ENCODE data around the gene LRRC8C. TPM values are rescaled to one million over a fixed set of nuclear protein-coding genes. Genes with fewer than 3 reads are reported as not detected.

Gene LRRC8C
- total and polyA plus RNA-seq, 10 of the 15 experiments (the other 5 are each of a cell fraction or from before 2014, with no cell fraction given): 2.3 to 16.3 (median 10.8) TPM

DNA sequence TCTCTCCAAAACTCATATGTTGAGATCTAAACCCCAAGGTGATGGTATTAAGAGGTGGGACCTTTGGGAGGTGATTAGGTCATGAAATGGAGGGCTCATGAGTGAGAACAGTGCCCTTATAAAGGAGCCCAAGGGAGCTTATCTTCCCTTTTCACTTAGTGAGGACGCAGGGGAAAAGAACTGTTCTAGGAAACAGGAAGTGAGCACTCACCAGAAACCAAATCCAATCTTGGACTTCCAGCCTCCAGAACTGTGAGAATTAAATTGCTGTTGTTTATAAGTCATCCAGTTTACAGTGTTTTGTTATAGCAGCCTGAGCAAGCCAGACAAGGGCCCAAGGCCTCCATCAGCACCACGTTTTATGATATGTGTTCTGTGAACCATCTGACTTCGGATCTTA is 127.6 kb downstream of the LRRC8C start:
- TF ChIP-seq RBBP5 (conservative IDR thresholded peaks at IDR 0.05) (no peak), ZNF274 (IDR thresholded peaks at IDR 0.05; ENCODE audit: insufficient read depth, insufficient read length) (no peak), SPI1 (IDR thresholded peaks at IDR 0.05; ENCODE audit: borderline replicate concordance, insufficient read depth, low read depth, low read length) (peak; percentile 53; the same call in 1 of the 2 replicates), ETV6 (conservative IDR thresholded peaks at IDR 0.05 in 1 of 2, IDR thresholded peaks at IDR 0.05 in 1 of 2; ENCODE audit: borderline replicate concordance in 1 of 2, low read depth in 1 of 2) (no peak)
- TF ChIP-seq, protein P1, sequence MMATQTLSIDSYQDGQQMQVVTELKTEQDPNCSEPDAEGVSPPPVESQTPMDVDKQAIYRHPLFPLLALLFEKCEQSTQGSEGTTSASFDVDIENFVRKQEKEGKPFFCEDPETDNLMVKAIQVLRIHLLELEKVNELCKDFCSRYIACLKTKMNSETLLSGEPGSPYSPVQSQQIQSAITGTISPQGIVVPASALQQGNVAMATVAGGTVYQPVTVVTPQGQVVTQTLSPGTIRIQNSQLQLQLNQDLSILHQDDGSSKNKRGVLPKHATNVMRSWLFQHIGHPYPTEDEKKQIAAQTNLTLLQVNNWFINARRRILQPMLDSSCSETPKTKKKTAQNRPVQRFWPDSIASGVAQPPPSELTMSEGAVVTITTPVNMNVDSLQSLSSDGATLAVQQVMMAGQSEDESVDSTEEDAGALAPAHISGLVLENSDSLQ (IDR thresholded peaks at IDR 0.05): no peak
- 42% methylated on average over 3 of the region's 3 CpGs for WGBS (ENCODE audit: insufficient coverage, insufficient replicate concordance, low lambda C conversion rate, missing lambda C conversion rate)
- H3K9me3 ChIP-seq (replicated peaks; ENCODE audit: control insufficient read depth, insufficient read depth, low read length): no peaks in the 10 kb centered on the region
- H3K27me3 ChIP-seq (replicated peaks in 1 of 2; ENCODE audit: control insufficient read depth in 2 of 2, insufficient read depth in 2 of 2, low read length in 1 of 2): no peaks in the 10 kb centered on the region
- no TSS peak for BruUV-seq (replicated peaks)
- intact Hi-C loops (cut with micrococcal nuclease; ENCODE audit: unreplicated experiment): loop anchor here (5.0 kb wide), 1 partner anchor 148 kb away; no protein-coding TSS in a partner anchor
- H2AFZ ChIP-seq (ENCODE audit: control insufficient read depth, low read depth, low read length): no peak overlapping the region
- in situ Hi-C loops (cut with MboI): loop anchor here (10.0 kb wide), 1 partner anchor 276 kb away; no protein-coding TSS in a partner anchor
- POLR2A ChIA-PET: interaction anchor here (1.4 kb wide), 1 partner anchor 19 kb away, joined by 4 read pairs; no protein-coding TSS in a partner anchor
- SMC1A ChIA-PET (ENCODE audit: uncharacterized antibody, unreplicated experiment): interaction anchor here (1.0 to 18.1 kb wide), 5 partner anchors 34 to 276 kb away, joined by 3 to 391 read pairs (median 12); partner anchors contain the start of gene LRRC8C
- H3K9ac ChIP-seq (ENCODE audit: control insufficient read depth, insufficient read depth, low read length): no peak overlapping the region
- no peaks in the 10 kb centered on the region for H3K79me2 ChIP-seq (ENCODE audit: control insufficient read depth, insufficient read depth, low read length)
- RAD21 ChIA-PET (ENCODE audit: unreplicated experiment): interaction anchor here (1.8 to 16.6 kb wide), 2 partner anchors 21 to 128 kb away, joined by 5 to 302 read pairs; partner anchors contain the start of gene LRRC8C
- DNase-seq (ENCODE audit: low read depth, low spot score) (no peak), FAIRE-seq (no peak), ATAC-seq (no peak)
- no peak overlapping the region for H3K27ac ChIP-seq (ENCODE audit: control insufficient read depth, insufficient read depth)
- H3K4me1 ChIP-seq (ENCODE audit: control insufficient read depth, insufficient read depth, low read length): peaks cover 11% of the 10 kb centered on the region
- no peaks in the 10 kb centered on the region for H4K20me1 ChIP-seq (ENCODE audit: control insufficient read depth, insufficient read depth)
- CTCF ChIA-PET: interaction anchor here (4.8 to 15.8 kb wide), 3 partner anchors 66 to 276 kb away, joined by 41 to 369 read pairs (median 82); partner anchors contain the start of gene LRRC8C
- no peak overlapping the region for H3K4me3 ChIP-seq
- H3K36me3 ChIP-seq (ENCODE audit: control insufficient read depth in 2 of 2, insufficient read depth in 2 of 2, low read length in 1 of 2): no peaks in the 10 kb centered on the region
- no peak overlapping the region for H3K4me2 ChIP-seq (ENCODE audit: control insufficient read depth, insufficient read depth)
